ENCODE data around the gene SEZ6.

SEZ6 gene

GRCh38 chr17:28953444-28954118, 52.3 kb downstream of the SEZ6 start:
- H3K9ac ChIP-seq (ENCODE audit: low read length) = no peak overlapping the region
- no peaks in the 10 kb centered on the region for H3K27me3 ChIP-seq (ENCODE audit: control insufficient read depth, insufficient read depth, low read length)
- H3K4me1 ChIP-seq (ENCODE audit: control insufficient read depth, insufficient read depth, low read length) = peaks cover 5% of the 10 kb centered on the region
- H3K36me3 ChIP-seq (ENCODE audit: control insufficient read depth, insufficient read depth, low read length) = no peaks in the 10 kb centered on the region
- no peak overlapping the region for H3K4me3 ChIP-seq (ENCODE audit: low read length)
- no peak overlapping the region for H3K27ac ChIP-seq (ENCODE audit: low read depth, low read length)

GRCh38 chr17:28951991-28952975, 53.5 kb downstream of the SEZ6 start:
- H3K27me3 ChIP-seq (ENCODE audit: control insufficient read depth, insufficient read depth, low read length) = no peaks in the 10 kb centered on the region
- H3K27ac ChIP-seq (ENCODE audit: low read depth, low read length) = peak overlapping the region; percentile 99
- no peaks in the 10 kb centered on the region for H3K36me3 ChIP-seq (ENCODE audit: control insufficient read depth, insufficient read depth, low read length)
- H3K9ac ChIP-seq (ENCODE audit: low read length) = peak overlapping the region; percentile 77
- H3K4me1 ChIP-seq (ENCODE audit: control insufficient read depth, insufficient read depth, low read length) = peaks cover 17% of the 10 kb centered on the region
- peak overlapping the region; percentile 92 for H3K4me3 ChIP-seq (ENCODE audit: low read length)

- H3K27me3 ChIP-seq (ENCODE audit: control insufficient read depth, insufficient read depth, low read length) = no peaks in the 10 kb centered on the region
- H3K36me3 ChIP-seq (ENCODE audit: control insufficient read depth, insufficient read depth, low read length) = no peaks in the 10 kb centered on the region
- peak within 1 kb of the TSS; percentile 99 for H3K27ac ChIP-seq (ENCODE audit: low read depth, low read length)
- H3K4me1 ChIP-seq (ENCODE audit: control insufficient read depth, insufficient read depth, low read length) = peaks cover 19% of the 10 kb centered on the region
- H3K9ac ChIP-seq (ENCODE audit: low read length) = peak within 1 kb of the TSS; percentile 82
- H3K4me3 ChIP-seq (ENCODE audit: low read length) = peak within 1 kb of the TSS; percentile 95
Observed at GRCh38 chr17:28951428-28951990, 54.3 kb downstream of the SEZ6 start, which contains the start of gene PHF12. TSS of gene PHF12 (minus strand) at chr17:28951518. CDS start at chr17:28950960, 558 bp downstream.

- peak overlapping the region; percentile 82 for H3K9ac ChIP-seq (ENCODE audit: low read length)
- H3K36me3 ChIP-seq (ENCODE audit: control insufficient read depth, insufficient read depth, low read length) = no peaks in the 10 kb centered on the region
- H3K4me1 ChIP-seq (ENCODE audit: control insufficient read depth, insufficient read depth, low read length) = peaks cover 23% of the 10 kb centered on the region
- H3K27ac ChIP-seq (ENCODE audit: low read depth, low read length) = peak overlapping the region; percentile 91
- peak overlapping the region; percentile 95 for H3K4me3 ChIP-seq (ENCODE audit: low read length)
- no peaks in the 10 kb centered on the region for H3K27me3 ChIP-seq (ENCODE audit: control insufficient read depth, insufficient read depth, low read length)
Observed at GRCh38 chr17:28950752-28951427, 54.9 kb downstream of the SEZ6 start.

GRCh38 chr17:28950017-28950751, 55.6 kb downstream of the SEZ6 start:
- peak overlapping the region; percentile 91 for H3K27ac ChIP-seq (ENCODE audit: low read depth, low read length)
- no peaks in the 10 kb centered on the region for H3K27me3 ChIP-seq (ENCODE audit: control insufficient read depth, insufficient read depth, low read length)
- peak overlapping the region; percentile 82 for H3K9ac ChIP-seq (ENCODE audit: low read length)
- peak overlapping the region; percentile 95 for H3K4me3 ChIP-seq (ENCODE audit: low read length)
- no peaks in the 10 kb centered on the region for H3K36me3 ChIP-seq (ENCODE audit: control insufficient read depth, insufficient read depth, low read length)
- H3K4me1 ChIP-seq (ENCODE audit: control insufficient read depth, insufficient read depth, low read length) = peaks cover 26% of the 10 kb centered on the region

- Histone ChIP-seq H3K4me1 (ENCODE audit: control insufficient read depth, insufficient read depth, low read length) (peaks cover 30% of the 10 kb centered on the region), H3K9ac (ENCODE audit: low read length) (peak overlapping the region; percentile 82), H3K27ac (ENCODE audit: low read depth, low read length) (peak overlapping the region; percentile 91), H3K4me3 (ENCODE audit: low read length) (peak overlapping the region; percentile 95), H3K27me3 (ENCODE audit: control insufficient read depth, insufficient read depth, low read length) (no peaks in the 10 kb centered on the region), H3K36me3 (ENCODE audit: control insufficient read depth, insufficient read depth, low read length) (no peaks in the 10 kb centered on the region)
Observed at GRCh38 chr17:28949185-28950016, 56.4 kb downstream of the SEZ6 start.

- Histone ChIP-seq H3K4me3 (ENCODE audit: low read length) (peak overlapping the region; percentile 95), H3K4me1 (ENCODE audit: control insufficient read depth, insufficient read depth, low read length) (peaks cover 30% of the 10 kb centered on the region), H3K27ac (ENCODE audit: low read depth, low read length) (peak overlapping the region; percentile 91), H3K36me3 (ENCODE audit: control insufficient read depth, insufficient read depth, low read length) (no peaks in the 10 kb centered on the region), H3K27me3 (ENCODE audit: control insufficient read depth, insufficient read depth, low read length) (no peaks in the 10 kb centered on the region), H3K9ac (ENCODE audit: low read length) (peak overlapping the region; percentile 64)
Observed at GRCh38 chr17:28948873-28949184, 57.0 kb downstream of the SEZ6 start.

- H3K36me3 ChIP-seq (ENCODE audit: control insufficient read depth, insufficient read depth, low read length) = no peaks in the 10 kb centered on the region
- peak overlapping the region; percentile 91 for H3K27ac ChIP-seq (ENCODE audit: low read depth, low read length)
- H3K4me1 ChIP-seq (ENCODE audit: control insufficient read depth, insufficient read depth, low read length) = peaks cover 30% of the 10 kb centered on the region
- peak overlapping the region; percentile 13 for H3K9ac ChIP-seq (ENCODE audit: low read length)
- no peaks in the 10 kb centered on the region for H3K27me3 ChIP-seq (ENCODE audit: control insufficient read depth, insufficient read depth, low read length)
- H3K4me3 ChIP-seq (ENCODE audit: low read length) = peak overlapping the region; percentile 95
Observed at GRCh38 chr17:28948342-28948741, 57.5 kb downstream of the SEZ6 start.

GRCh38 chr17:28947639-28948038, 58.2 kb downstream of the SEZ6 start:
- Histone ChIP-seq H3K27me3 (ENCODE audit: control insufficient read depth, insufficient read depth, low read length) (no peaks in the 10 kb centered on the region), H3K27ac (ENCODE audit: low read depth, low read length) (no peak overlapping the region), H3K4me3 (ENCODE audit: low read length) (no peak overlapping the region), H3K36me3 (ENCODE audit: control insufficient read depth, insufficient read depth, low read length) (no peaks in the 10 kb centered on the region), H3K4me1 (ENCODE audit: control insufficient read depth, insufficient read depth, low read length) (peaks cover 27% of the 10 kb centered on the region), H3K9ac (ENCODE audit: low read length) (no peak overlapping the region)

GRCh38 chr17:28946239-28946638, 59.6 kb downstream of the SEZ6 start:
- Histone ChIP-seq H3K27me3 (ENCODE audit: control insufficient read depth, insufficient read depth, low read length) (no peaks in the 10 kb centered on the region), H3K9ac (ENCODE audit: low read length) (no peak overlapping the region), H3K4me1 (ENCODE audit: control insufficient read depth, insufficient read depth, low read length) (peaks cover 26% of the 10 kb centered on the region), H3K36me3 (ENCODE audit: control insufficient read depth, insufficient read depth, low read length) (no peaks in the 10 kb centered on the region), H3K27ac (ENCODE audit: low read depth, low read length) (peak overlapping the region; percentile 60), H3K4me3 (ENCODE audit: low read length) (no peak overlapping the region)
